ENCODE data around the gene CXCL3.

- TF ChIP-seq POLR2AphosphoS5 (IDR thresholded peaks at IDR 0.05; ENCODE audit: borderline replicate concordance, low read depth, low read length) (no peak), EZH2 (IDR thresholded peaks at IDR 0.05) (no peak), FOXP2 (optimal IDR thresholded peaks at IDR 0.05; ENCODE audit: control extremely low read depth, extremely low read length, insufficient read depth) (no peak)
These were observed 7.3 kb upstream of the CXCL3 start for GRCh38 chr4:74045772-74046171.
